ENCODE measurements around the gene LRRC4C.

LRRC4C gene

GRCh38 chr11:41333357-41333756 is 126.1 kb downstream of the LRRC4C start:
- no peak for DNase-seq (ENCODE audit: low read depth in 2 of 2, low spot score in 1 of 2)

DNA sequence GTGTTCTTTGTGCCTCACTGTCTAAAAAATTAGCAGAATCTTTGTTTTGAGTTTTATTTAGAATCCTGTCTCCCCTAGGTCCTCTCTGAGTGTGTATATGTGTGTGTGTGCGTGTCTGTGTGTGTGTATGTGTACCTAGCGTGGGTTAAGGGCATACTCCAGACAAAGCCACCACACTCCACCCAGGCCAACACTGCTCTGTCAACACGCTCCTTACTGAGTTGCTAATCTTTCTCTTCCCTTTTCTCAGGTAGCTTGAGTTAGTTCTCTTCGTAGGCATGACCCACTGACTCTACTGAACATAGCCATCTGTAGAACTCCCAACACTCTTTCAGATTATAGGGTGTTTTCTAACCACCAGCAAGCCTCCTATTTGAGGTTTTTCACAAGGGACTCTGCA is 131.1 kb downstream of the LRRC4C start:
- no peak for DNase-seq (ENCODE audit: low read depth in 2 of 2, low spot score in 1 of 2)

DNA sequence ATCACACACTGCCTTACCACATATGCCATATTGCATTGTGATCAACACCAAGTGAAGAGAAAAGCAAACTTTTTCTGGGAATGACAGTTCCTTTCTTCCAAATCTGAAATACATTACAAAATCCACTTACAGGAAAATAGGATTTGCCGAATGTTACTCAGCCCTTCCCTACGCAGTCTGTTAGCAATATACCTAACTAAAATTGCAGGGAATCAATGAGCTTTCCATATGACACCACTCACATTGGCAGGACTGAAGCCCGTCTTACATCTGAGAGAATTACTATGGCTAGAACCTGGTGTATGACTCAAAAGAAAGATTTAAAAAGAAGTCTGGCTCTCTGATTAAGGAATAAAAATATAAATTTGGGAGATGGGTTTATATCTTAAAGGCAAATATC is 136.0 kb downstream of the LRRC4C start:
- no peak for DNase-seq (ENCODE audit: low read depth in 2 of 2, low spot score in 1 of 2)

DNA sequence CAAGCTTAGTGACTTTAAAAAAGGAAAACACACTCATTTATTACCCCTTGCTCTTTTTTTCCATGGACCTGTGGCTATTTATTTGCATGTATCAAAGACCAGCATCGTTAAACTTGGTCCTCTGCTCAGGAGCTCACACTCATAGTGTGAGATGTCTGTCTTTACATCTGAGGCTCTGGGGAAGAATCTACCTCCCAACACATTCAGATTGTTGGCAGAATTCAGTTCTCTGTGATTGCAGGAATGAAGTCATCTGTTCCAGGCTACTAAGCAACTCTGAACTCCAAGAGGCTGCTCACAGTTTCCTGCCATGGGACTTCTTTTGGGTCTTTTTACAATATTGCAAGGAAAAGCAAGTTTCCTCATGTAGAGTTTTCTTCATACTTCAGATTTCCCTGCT is 138.8 kb downstream of the LRRC4C start:
- no peak for DNase-seq (ENCODE audit: low read depth in 2 of 2, low spot score in 1 of 2)

- DNase-seq (ENCODE audit: low read depth in 2 of 2, low spot score in 1 of 2), result no peak
These were observed 139.2 kb downstream of the LRRC4C start for GRCh38 chr11:41320238-41320637.

DNA sequence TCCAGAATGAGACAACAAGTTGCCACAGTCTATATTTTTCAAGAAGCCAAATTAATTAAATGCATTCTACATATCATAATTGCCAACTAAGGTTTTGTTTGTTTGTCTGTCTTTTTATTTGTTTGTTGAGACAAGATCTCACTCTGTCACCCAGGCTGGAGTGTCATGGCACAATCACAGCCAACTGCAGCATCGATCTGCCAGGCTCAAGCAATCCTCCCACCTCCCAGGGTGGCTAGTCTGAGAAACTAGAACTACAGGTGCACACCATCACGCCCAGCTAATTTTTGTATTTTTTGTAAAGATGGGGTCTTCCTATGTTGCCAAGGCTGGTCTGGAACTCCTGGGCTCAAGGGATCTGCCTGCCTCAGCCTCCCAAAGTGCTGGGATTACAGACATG is 140.0 kb downstream of the LRRC4C start:
- DNase-seq (ENCODE audit: low read depth in 2 of 2, low spot score in 1 of 2), result no peak

GRCh38 chr11:41316751-41317150 is 142.7 kb downstream of the LRRC4C start:
- DNase-seq (ENCODE audit: low read depth in 2 of 2, low spot score in 1 of 2), result no peak

GRCh38 chr11:41313226-41313625 is 146.2 kb downstream of the LRRC4C start:
- DNase-seq (ENCODE audit: low read depth in 2 of 2, low spot score in 1 of 2), result no peak

- no peak for DNase-seq (ENCODE audit: low read depth in 2 of 2, low spot score in 1 of 2)
These were observed 149.7 kb downstream of the LRRC4C start for GRCh38 chr11:41309716-41310115.

GRCh38 chr11:41309111-41309522 is 150.3 kb downstream of the LRRC4C start:
- DNase-seq (ENCODE audit: low read depth in 2 of 2, low spot score in 1 of 2), result no peak

GRCh38 chr11:41308286-41308685 is 151.2 kb downstream of the LRRC4C start:
- DNase-seq (ENCODE audit: low read depth in 2 of 2, low spot score in 1 of 2), result no peak

- DNase-seq (ENCODE audit: low read depth in 2 of 2, low spot score in 1 of 2), result no peak
These were observed 152.0 kb downstream of the LRRC4C start for GRCh38 chr11:41307296-41308080.

GRCh38 chr11:41306431-41306830 is 153.0 kb downstream of the LRRC4C start:
- no peak for DNase-seq (ENCODE audit: low read depth in 2 of 2, low spot score in 1 of 2)

DNA sequence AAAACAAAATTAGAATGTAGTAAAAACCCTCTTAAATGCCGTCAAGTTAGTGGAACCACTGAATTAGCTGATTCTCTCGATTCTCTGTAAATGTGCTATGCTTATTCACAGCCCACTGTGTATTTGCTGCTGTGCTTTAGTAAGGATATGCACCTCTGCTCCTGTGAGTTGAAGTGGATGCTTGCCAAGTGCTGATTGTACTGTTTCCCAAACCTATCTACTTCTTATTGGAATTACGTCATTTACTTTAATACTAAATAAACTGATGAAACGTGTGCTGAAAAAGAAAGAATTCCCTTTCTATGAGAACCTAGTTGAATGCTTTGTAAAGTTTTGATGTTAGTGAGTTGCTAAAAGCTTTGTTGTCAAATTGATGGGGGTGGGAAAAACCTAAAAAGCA is 158.4 kb downstream of the LRRC4C start:
- no peak for DNase-seq (ENCODE audit: low read depth in 2 of 2, low spot score in 1 of 2)

DNA sequence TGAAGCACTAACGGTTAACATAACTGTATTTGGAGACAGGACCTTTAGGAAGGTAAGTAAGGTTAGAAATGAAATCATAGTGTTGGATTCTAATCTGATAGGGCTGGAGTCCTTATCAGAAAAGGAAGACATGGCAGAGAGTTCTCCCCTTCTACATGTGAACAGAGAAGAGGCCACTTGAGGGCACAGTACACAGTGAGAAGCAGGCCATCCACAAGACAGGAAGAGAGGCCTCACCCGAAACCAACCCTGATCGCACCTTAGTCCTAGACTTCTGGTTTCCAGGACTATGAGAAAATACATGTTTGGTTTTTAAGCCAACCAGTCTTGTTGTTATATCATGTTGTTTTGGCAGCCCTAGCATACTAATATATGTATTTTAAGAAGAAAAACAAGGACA is 170.0 kb downstream of the LRRC4C start:
- no peak for DNase-seq (ENCODE audit: low read depth in 2 of 2, low spot score in 1 of 2)

GRCh38 chr11:41286751-41287150 is 172.7 kb downstream of the LRRC4C start:
- DNase-seq (ENCODE audit: low read depth in 2 of 2, low spot score in 1 of 2), result no peak

DNA sequence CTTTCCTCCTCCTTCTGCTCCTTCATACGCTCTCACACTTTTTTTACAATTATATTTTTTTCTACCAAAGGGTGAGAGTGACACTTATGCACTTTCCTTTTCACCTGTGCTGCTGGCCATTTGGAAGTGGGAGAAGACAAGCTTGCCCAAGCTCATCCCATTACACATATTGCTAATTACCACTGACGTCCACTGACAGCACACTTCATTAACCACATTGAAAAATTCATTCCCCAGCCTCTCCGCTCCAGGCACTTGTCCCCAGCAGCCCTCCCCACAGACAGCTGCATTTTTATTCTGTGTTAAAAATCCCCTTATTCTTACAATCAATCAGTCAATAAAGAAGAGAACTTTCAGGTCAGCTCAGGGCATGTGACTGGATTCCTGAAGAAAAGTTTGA is 175.1 kb downstream of the LRRC4C start:
- DNase-seq (ENCODE audit: low read depth in 2 of 2, low spot score in 1 of 2), result no peak

- no peak for DNase-seq (ENCODE audit: low read depth in 2 of 2, low spot score in 1 of 2)
These were observed 176.1 kb downstream of the LRRC4C start for GRCh38 chr11:41283191-41283930.

GRCh38 chr11:41282395-41282794 is 177.1 kb downstream of the LRRC4C start:
- DNase-seq (ENCODE audit: low read depth in 2 of 2, low spot score in 1 of 2), result no peak

GRCh38 chr11:41281131-41281742 is 178.2 kb downstream of the LRRC4C start:
- no peak for DNase-seq (ENCODE audit: low read depth in 2 of 2, low spot score in 1 of 2)

- no peak for DNase-seq (ENCODE audit: low read depth in 2 of 2, low spot score in 1 of 2)
These were observed 184.6 kb downstream of the LRRC4C start for GRCh38 chr11:41274831-41275230.

DNA sequence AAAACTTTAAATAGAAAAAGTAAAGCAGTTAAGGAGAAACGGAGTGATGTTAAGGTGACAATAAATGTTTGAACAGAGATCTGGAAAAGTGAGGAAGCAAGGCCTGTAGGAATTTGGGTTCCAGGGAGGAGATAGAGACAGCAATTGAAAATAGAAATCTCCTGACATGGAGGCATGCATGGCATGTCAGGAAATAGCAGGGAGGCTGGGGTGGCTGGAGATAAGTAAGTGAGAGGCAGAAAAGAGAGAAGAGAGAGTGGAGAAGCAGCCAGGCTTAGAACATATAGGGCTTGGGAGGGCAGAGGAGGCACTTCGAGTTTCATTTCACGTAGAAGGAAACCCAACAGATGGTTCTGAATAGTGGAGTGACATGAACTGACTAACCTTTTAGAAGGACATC is 185.5 kb downstream of the LRRC4C start:
- DNase-seq (ENCODE audit: low read depth in 2 of 2, low spot score in 1 of 2), result no peak

Measured in stimulated activated CD8-positive, alpha-beta memory T cell treated with anti-CD3 and anti-CD28 coated beads, Interleukin-4, amount 100 ng/mL, for 1 hour (primary cell).